Stimulated activated CD4-positive, alpha-beta T cell treated with anti-CD3 and anti-CD28 coated beads, Interleukin-1b, Interleukin-23, amount 100 ng/mL, for 24 hours (primary cell): ENCODE measurements around the gene ZNF526.
A peak's percentile ranks its signal among the peaks of the same experiment; 100 is the strongest.

ENCODE experiments used
- DNase-seq, 4 experiments: peaks; one replicate each; pipeline ENCODE4 v3.0.0-alpha.2; 2020; ENCODE audit warnings: low read depth in 4 of 4, low spot score in 1 of 4

The ZNF526 gene, protein sequence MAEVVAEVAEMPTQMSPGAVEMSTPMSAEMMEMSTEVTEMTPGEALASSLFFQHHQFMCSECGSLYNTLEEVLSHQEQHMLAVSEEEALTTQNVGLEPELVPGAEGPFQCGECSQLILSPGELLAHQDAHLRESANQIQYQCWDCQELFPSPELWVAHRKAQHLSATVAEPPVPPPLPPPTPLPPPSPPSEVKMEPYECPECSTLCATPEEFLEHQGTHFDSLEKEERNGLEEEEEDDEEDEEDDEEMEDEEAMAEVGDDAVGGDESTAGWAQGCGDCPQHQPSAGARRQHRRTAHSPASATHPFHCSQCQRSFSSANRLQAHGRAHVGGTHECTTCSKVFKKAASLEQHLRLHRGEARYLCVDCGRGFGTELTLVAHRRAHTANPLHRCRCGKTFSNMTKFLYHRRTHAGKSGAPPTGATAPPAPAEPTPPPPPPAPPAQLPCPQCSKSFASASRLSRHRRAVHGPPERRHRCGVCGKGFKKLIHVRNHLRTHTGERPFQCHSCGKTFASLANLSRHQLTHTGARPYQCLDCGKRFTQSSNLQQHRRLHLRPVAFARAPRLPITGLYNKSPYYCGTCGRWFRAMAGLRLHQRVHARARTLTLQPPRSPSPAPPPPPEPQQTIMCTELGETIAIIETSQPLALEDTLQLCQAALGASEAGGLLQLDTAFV

GRCh38 chr19:42219812-42220750, at the start of gene ZNF526:
TSS of gene ZNF526 (plus strand) at chr19:42220312. CDS start at chr19:42224404, 4,092 bp downstream.
- peak; percentile 79 to 96 (median 93) for DNase-seq

- no peak for DNase-seq
These were observed 49.4 kb upstream of the ZNF526 start for GRCh38 chr19:42170715-42171114.

GRCh38 chr19:42172261-42172660, 47.9 kb upstream of the ZNF526 start:
- DNase-seq, result no peak

- no peak for DNase-seq
These were observed 46.4 kb upstream of the ZNF526 start for GRCh38 chr19:42173695-42174094.

DNA sequence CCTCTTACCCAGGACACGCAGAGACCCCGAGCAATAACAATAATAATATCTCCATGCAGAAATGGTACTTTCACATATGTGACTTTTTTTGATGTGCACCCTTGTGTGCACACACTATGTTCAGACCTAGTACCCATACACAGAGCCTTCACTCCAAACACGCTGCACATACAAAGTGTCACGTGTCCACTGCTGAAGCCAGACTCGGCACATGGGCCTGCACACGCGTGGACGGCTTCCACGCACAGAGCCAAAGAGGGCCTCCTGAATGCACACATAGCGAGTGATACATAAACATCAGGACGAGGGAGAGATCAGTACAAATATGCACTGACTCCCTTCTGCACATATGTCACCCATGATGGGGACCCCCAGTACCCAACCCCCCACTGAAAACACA, 45.9 kb upstream of the ZNF526 start:
- DNase-seq, result no peak

- DNase-seq, result no peak
These were observed 45.0 kb upstream of the ZNF526 start for GRCh38 chr19:42174958-42175734.

- no peak for DNase-seq
These were observed 44.0 kb upstream of the ZNF526 start for GRCh38 chr19:42175952-42176648.

DNA sequence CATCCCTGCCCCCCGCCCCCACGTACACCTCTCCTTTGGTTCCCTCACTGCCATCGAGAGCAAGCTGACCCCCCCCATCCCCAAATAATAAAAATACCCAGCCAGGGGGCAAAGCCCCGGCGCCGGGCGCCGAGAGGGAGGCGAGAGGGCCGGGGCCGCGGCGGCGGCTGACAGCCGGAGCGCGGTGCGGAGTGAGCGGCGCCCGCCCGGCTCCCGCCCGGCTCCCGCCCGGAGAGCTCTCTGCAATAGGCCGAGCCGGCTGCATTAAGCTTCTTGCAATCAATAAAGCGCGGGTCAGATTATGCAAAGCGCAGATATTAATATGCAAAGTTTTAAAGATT, 43.5 kb upstream of the ZNF526 start:
- no peak for DNase-seq

- peak; percentile 45 to 74 (median 59) for DNase-seq
These were observed 43.0 kb upstream of the ZNF526 start for GRCh38 chr19:42176990-42177685.

- no peak for DNase-seq
These were observed 42.5 kb upstream of the ZNF526 start for GRCh38 chr19:42177686-42178019.

DNA sequence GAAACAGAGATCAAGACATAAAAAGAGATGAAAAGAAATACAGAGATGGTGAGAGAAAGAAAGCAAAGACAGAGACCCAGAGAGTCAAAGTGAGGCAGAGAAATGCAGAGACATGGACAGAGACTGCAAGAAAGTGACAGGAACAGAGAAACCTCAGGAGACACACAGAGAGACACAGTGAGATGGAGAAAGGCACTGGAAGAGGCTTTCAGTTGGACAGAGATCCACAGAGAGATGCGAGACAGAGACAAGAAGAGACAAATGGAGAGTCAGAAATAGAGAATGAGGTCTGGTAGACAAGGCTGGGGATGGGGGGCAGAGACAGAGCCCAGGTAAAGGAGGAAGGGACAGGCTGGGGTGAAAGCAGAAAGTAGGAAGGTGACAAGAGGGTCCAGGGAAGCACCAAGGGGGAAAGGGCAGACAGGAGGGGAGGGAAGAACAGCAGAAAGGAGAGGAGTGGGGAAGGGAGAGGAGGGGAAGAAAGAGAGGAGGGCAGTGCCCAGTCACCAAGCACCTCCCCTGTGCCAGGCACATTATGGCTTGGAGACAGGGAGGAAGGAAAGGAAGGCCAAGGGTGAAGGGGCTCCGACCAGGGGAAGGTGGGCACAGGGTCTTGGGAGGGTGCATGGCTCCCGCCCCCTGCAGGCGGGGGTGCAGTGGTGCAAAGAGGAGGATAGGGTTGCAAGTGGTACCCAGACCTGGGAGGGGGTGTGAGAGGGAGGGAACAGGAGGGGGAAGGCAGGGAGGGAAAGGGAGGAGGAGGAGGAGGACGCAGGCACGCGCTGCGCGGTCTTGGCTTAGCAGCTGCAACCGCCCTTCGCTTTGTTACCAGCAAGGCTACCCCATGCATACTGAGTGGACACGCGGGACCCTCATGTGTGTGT, 41.1 kb upstream of the ZNF526 start:
- no peak for DNase-seq

DNA sequence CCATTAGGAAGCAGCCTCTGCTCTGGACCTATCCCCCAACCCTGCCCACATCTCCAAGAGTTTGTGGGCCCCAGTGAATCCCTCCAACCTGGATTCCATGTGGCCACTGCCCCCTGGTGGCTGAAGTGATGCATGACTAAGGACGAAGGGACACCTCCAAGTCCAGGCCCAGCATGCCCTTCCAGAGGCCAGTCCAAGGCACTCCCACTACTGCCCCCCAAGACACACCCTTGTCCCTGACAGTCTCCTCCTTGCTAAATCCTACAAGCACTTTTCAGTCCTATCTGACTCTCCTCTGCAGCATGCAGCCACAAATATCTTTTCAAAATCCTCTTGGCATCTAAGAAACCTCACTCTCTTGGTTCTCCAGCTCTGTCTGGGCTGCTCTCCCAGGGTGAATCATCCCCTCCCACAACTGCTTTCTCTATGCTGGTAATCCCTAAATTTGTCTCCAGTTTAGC, 35.7 kb upstream of the ZNF526 start:
- DNase-seq, result peak in 3 of 4 experiments; percentile 50 to 65 (median 55)

- DNase-seq, result no peak
These were observed 34.8 kb upstream of the ZNF526 start for GRCh38 chr19:42185277-42185676.

DNA sequence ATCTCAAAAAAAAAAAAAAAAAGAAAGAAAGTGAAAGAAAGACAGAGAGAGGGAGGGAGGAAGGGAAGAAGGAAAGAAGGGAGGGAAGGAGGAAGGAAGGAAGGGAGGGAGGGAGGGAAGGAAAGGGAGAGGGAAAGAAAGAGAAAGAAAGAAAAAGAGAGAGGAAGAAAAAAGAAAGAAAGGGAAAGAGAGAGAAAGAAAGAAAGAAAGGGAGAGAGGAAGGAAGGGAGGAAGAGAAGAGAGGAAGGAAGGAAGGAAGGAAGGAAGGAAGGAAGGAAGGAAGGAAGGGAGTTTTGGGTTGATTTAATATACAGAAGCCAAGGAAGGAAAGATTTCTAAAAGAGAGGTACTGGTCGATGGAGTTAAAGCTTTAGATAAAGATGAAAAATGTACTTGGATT, 31.4 kb upstream of the ZNF526 start:
- no peak for DNase-seq

DNA sequence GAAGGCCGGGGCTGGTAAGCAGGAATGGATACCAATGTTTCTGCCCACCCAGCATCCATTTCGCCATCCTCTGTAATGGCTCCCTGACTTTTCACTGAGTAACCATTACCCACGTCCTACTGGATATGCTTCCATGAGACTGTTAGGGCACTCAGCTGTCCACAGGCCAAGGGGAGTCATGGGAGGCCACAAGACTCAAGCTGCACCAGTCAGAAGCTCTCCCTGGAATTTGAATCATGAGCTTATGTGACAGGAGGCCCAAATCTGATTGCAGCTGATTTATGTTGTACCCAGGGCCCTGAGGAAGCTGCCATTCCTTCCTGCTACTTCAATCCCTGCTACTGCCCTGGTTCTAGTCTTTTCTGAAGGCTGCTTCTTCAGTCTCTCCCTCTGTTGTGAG, 31.0 kb upstream of the ZNF526 start:
- DNase-seq, result no peak

DNA sequence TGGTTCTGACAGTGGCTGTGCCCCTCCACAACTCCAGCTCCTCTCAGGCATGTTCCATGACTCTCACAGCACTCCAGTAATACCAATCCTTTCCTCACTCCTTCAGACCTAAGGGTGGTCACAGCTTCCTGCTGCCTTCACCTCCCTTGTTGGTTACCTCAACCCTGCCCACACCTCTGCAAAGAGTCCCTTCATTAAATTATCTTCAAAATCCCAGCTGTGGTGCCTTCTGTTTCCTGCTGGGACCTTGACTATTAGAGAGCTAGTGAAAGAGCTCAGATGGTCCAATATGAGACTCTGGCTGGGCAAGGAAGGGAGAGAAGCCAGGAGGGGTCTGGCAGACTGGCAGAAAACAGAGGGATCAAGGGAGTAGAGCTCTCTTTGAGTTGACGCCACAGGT, 28.8 kb upstream of the ZNF526 start:
- DNase-seq, result no peak

DNA sequence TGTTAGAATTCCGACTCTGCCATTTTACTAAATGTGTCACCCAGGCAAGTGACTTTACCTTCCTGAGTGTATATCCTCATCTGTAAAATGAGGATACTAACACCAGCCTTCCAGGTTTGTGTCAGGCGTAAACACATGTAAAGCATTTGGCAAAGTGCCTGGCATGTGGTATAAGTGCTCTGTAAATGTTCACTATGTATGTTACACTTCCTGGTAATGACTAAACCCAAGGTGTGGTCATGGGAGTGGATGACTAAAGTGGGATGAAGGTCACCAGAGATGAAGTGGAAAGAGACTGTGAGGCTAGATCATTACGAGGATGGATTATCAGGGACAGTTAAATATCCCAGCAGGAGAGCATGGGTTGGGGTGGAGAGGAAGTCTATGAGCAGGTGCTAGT, 28.3 kb upstream of the ZNF526 start:
- DNase-seq, result no peak

DNA sequence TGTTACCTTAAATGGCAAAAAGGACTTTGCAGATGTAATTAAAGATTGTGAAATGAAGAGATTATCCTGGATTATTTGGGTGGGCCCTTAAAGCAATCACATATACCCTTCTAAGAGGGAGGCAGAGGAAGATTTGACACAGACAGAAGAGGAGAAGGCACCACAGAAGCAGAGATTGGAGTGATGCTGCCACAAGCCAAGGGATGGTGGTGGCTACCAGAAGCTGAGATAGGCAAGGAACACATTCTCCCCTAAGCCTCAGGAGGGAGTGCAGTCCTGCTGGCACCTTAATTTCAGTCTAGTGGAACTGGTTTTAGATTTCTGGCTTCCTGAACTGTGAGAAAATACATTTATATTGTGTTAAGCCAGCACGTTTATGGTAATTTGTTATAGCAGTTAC, 26.8 kb upstream of the ZNF526 start:
- DNase-seq, result no peak

DNA sequence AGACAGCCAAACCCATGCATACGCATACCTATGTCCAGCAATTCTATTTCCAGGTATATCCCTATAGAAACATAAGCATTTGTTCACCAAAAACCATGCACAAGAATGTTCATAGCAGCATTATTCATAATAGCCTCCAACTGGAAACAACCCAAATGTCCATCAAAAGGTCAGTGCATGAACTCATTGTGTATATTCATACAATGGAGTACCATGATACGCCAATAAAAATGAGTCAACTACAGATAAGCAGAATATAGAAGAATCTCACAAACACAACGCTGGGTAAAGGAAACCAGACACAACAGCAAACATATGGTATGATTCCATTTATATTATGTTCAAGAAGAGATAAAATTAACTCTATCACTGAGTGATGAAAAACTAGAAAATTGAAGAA, 26.4 kb upstream of the ZNF526 start:
- DNase-seq, result no peak
